HCT116 (cell line): Measurements from ENCODE around the gene MBP. TPM values are rescaled to one million over a fixed set of nuclear protein-coding genes. Genes with fewer than 3 reads are reported as not detected.

Source experiments
- ATAC-seq: fragments of 200-7000 bp; cut with Tn5 transposase; 2 replicates; pipeline ENCODE4 v1.9.1; 2020; ENCODE audit warnings: mild to moderate bottlenecking, moderate library complexity
- BruUV-seq: library from RNA; stranded (reverse); fragments of 400-500 nt; replicated peaks from 2 replicates; lab custom pipeline; 2021; lab: Mats Ljungman, UMichigan
- CTCF ChIA-PET: fragments of 300-600 bp; sonication (Branson Sonifier 250); formaldehyde crosslinking; loops from one replicate; lab custom pipeline; 2021; ENCODE audit warnings: antibody characterized with exemption; lab: Charles Lee
- POLR2A ChIA-PET: fragments of 300-600, 350-600 bp; sonication (Branson Sonifier 250); formaldehyde crosslinking; loops from one replicate; lab custom pipeline; 2021; ENCODE audit warnings: antibody characterized with exemption; lab: Charles Lee
- RAD21 ChIA-PET, 2 experiments: fragments of 300-600 bp; sonication (Branson Sonifier 250); formaldehyde crosslinking; loops; one replicate each; lab custom pipeline; 2023; ENCODE audit warnings: low total read pairs in 2 of 2; ENCODE audit not compliant: uncharacterized antibody in 2 of 2, unreplicated experiment in 2 of 2, low non-redundant PET in 1 of 2; lab: Charles Lee
- DNase-seq: peaks from one replicate; pipeline ENCODE4 v3.0.0-alpha.2; 2010; ENCODE audit warnings: low read depth, low spot score
- H2AFZ ChIP-seq: fragments of 200-600 bp; shearing (Covaris generic), sonication (generic); 2 replicates; pipeline ENCODE4 v1.6.1; 2017; ENCODE audit warnings: low read depth, mixed run types, mixed read lengths, antibody characterized with exemption, low read length; ENCODE audit not compliant: poor library complexity, severe bottlenecking
- H3K27ac ChIP-seq: 2 replicates; pipeline ENCODE4 v1.5.1; 2012; ENCODE audit warnings: low read depth, low read length
- H3K27me3 ChIP-seq: fragments of 200-600 bp; sonication (generic); 2 replicates; pipeline ENCODE4 v1.6.1; 2016; ENCODE audit warnings: mixed run types, low read length, mixed read lengths; ENCODE audit not compliant: insufficient read depth
- H3K36me3 ChIP-seq, 2 experiments: fragments of 200-500 bp in 1 of 2; fragments of 200-600 bp in 1 of 2; sonication (Bioruptor generic) in 1 of 2; sonication (generic) in 1 of 2; 2 replicates each; pipeline versions ENCODE4 v1.5.1 to v1.6.1; 2014 to 2016; ENCODE audit warnings: low read length in 2 of 2, inconsistent platforms in 1 of 2, mixed read lengths in 1 of 2, mixed run types in 1 of 2; ENCODE audit not compliant: insufficient read depth in 2 of 2, control insufficient read depth in 1 of 2
- H3K4me1 ChIP-seq, 2 experiments: fragments of 200-600 bp in 1 of 2; sonication (generic) in 1 of 2; 2 replicates each; pipeline versions ENCODE4 v1.5.1 to v1.6.1; 2012 to 2017; ENCODE audit warnings: low read length in 2 of 2, inconsistent platforms in 1 of 2, mild to moderate bottlenecking in 1 of 2, mixed read lengths in 1 of 2, mixed run types in 1 of 2, moderate library complexity in 1 of 2; ENCODE audit not compliant: insufficient read depth in 2 of 2, control insufficient read depth in 1 of 2
- H3K4me2 ChIP-seq: fragments of 200-600 bp; sonication (generic); 2 replicates; pipeline ENCODE4 v1.6.1; 2017; ENCODE audit warnings: mixed run types, low read length, mixed read lengths
- H3K4me3 ChIP-seq, 2 experiments: fragments of 200-600 bp in 1 of 2; sonication (generic) in 1 of 2; replicated peaks in 1 of 2; 2 replicates each; pipeline ENCODE4 v1.5.1; 2011 to 2016; ENCODE audit warnings: low read length in 2 of 2, control low read depth in 1 of 2, low read depth in 1 of 2, mild to moderate bottlenecking in 1 of 2, mixed read lengths in 1 of 2, mixed run types in 1 of 2
- H3K79me2 ChIP-seq: fragments of 200-600 bp; sonication (generic); 2 replicates; pipeline ENCODE4 v1.6.1; 2017; ENCODE audit warnings: mild to moderate bottlenecking, mixed run types, low read length, moderate library complexity, mixed read lengths; ENCODE audit not compliant: insufficient read depth
- H3K9ac ChIP-seq: fragments of 200-600 bp; sonication (generic); 2 replicates; pipeline ENCODE4 v1.6.1; 2016; ENCODE audit warnings: low read length, mixed read lengths
- H3K9me2 ChIP-seq: fragments of 200-600 bp; sonication (generic), shearing (Covaris generic); 2 replicates; pipeline ENCODE4 v1.6.1; 2017; ENCODE audit warnings: mixed run types, mild to moderate bottlenecking, moderate library complexity; ENCODE audit not compliant: insufficient read depth
- H3K9me3 ChIP-seq, 2 experiments: fragments of 200-500 bp in 1 of 2; fragments of 200-600 bp in 1 of 2; sonication (Bioruptor generic) in 1 of 2; sonication (generic) in 1 of 2; 2 replicates each; pipeline ENCODE4 v1.6.1; 2014 to 2017; ENCODE audit warnings: low read length in 2 of 2, mixed read lengths in 2 of 2, inconsistent platforms in 1 of 2, low read depth in 1 of 2, mild to moderate bottlenecking in 1 of 2, mixed run types in 1 of 2, moderate library complexity in 1 of 2; ENCODE audit not compliant: control insufficient read depth in 1 of 2, insufficient read depth in 1 of 2
- H4K20me1 ChIP-seq: fragments of 200-600 bp; sonication (generic), shearing (Covaris generic); 2 replicates; pipeline ENCODE4 v1.6.1; 2017; ENCODE audit warnings: mixed run types, mild to moderate bottlenecking, moderate library complexity; ENCODE audit not compliant: insufficient read depth
- ELF1 ChIP-seq: IDR thresholded peaks from 2 replicates; pipeline ENCODE4 v1.6.1; 2012; ENCODE audit warnings: low read depth, borderline replicate concordance
- MAX ChIP-seq: IDR thresholded peaks from 2 replicates; pipeline ENCODE4 v1.6.1; 2012
- POLR2A ChIP-seq: IDR thresholded peaks from 2 replicates; pipeline ENCODE4 v1.7.0; 2011; ENCODE audit warnings: borderline replicate concordance; ENCODE audit not compliant: insufficient read depth, insufficient read length; ENCODE audit errors: extremely low read depth
- RAD21 ChIP-seq: IDR thresholded peaks from 2 replicates; pipeline ENCODE4 v1.6.1; 2012; ENCODE audit warnings: low read depth, mild to moderate bottlenecking
- SRF ChIP-seq: IDR thresholded peaks from 2 replicates; pipeline ENCODE4 v1.6.1; 2012; ENCODE audit warnings: low read depth
- intact Hi-C: fragments of 100-400 bp; cut with micrococcal nuclease; formaldehyde crosslinking; loops from 2 replicates; pipeline ENCODE4 v1.10.0; 2022
- total RNA-seq: library from RNA; stranded (reverse); gene quantifications from one replicate; pipeline ENCODE4 v1.2.1, GENCODE V29; 2021; ENCODE audit not compliant: unreplicated experiment
- TF ChIP-seq, protein P1 (sequence below), 3 experiments: fragments of 200-600 bp in 1 of 3; sonication (generic) in 1 of 3; IDR thresholded peaks in 2 of 3; conservative IDR thresholded peaks in 1 of 3; 2 replicates each; pipeline ENCODE4 v1.5.1; 2012 to 2017; ENCODE audit warnings: low read depth in 2 of 3, low read length in 2 of 3, antibody characterized with exemption in 1 of 3, borderline replicate concordance in 1 of 3, control low read depth in 1 of 3, mild to moderate bottlenecking in 1 of 3, mixed read lengths in 1 of 3, mixed run types in 1 of 3, moderate library complexity in 1 of 3; ENCODE audit not compliant: insufficient read depth in 1 of 3

The MBP gene
- total RNA-seq, 1 experiment from 2014 or later, result 34.9 TPM

DNA sequence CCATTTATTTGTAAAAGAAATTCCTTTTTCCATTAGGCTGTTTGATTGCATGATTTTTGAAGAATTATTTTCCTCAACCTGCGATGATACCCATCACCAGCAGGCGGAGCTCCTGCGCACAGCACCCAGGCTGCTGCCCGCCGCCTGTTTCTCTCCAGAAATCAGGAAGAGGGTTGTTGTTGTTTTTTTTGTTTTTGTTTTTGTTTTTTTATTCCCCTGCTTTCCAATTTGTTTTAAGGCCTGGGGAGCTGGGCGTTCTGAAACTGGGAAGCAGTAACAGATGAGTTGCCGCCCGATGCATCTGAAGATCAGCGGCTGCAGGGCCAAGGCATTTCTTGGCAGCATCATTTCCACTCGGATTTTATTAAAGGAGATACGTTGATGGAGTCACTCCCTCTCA lies 132.1 kb downstream of the MBP start:
- Histone ChIP-seq H3K36me3 (no peaks in the 10 kb centered on the region), H3K9me3 (no peaks in the 10 kb centered on the region), H3K9ac (no peak overlapping the region), H3K4me3 (no peak overlapping the region), H3K9me2 (no peaks in the 10 kb centered on the region), H3K79me2 (no peaks in the 10 kb centered on the region), H3K27ac (no peak overlapping the region), H4K20me1 (no peaks in the 10 kb centered on the region), H3K4me2 (no peak overlapping the region), H2AFZ (no peak overlapping the region), H3K27me3 (0 out of 2 replicates have a peak, but pooled peaks cover 3% of the 10 kb centered on the region), H3K4me1 (no peaks in the 10 kb centered on the region)
- ChIA-PET RAD21 (interaction anchor here in 1 of 2 experiments (0.9 kb wide), 1 partner anchor 211 kb away, joined by 3 read pairs; no protein-coding TSS in a partner anchor), POLR2A (interaction anchor here (0.6 kb wide), 1 partner anchor 138 kb away, joined by 5 read pairs; no protein-coding TSS in a partner anchor), CTCF (interaction anchor here (1.0 to 3.2 kb wide), 8 partner anchors 9 to 211 kb away, joined by 3 to 25 read pairs (median 4); no protein-coding TSS in a partner anchor)
- peak; percentile 55 for ATAC-seq
- no peak for DNase-seq
- TF ChIP-seq, protein P1, sequence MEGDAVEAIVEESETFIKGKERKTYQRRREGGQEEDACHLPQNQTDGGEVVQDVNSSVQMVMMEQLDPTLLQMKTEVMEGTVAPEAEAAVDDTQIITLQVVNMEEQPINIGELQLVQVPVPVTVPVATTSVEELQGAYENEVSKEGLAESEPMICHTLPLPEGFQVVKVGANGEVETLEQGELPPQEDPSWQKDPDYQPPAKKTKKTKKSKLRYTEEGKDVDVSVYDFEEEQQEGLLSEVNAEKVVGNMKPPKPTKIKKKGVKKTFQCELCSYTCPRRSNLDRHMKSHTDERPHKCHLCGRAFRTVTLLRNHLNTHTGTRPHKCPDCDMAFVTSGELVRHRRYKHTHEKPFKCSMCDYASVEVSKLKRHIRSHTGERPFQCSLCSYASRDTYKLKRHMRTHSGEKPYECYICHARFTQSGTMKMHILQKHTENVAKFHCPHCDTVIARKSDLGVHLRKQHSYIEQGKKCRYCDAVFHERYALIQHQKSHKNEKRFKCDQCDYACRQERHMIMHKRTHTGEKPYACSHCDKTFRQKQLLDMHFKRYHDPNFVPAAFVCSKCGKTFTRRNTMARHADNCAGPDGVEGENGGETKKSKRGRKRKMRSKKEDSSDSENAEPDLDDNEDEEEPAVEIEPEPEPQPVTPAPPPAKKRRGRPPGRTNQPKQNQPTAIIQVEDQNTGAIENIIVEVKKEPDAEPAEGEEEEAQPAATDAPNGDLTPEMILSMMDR (IDR thresholded peaks at IDR 0.05 in 2 of 3, conservative IDR thresholded peaks at IDR 0.05 in 1 of 3; ENCODE audit: borderline replicate concordance in 1 of 3, insufficient read depth in 1 of 3, low read depth in 2 of 3, low read length in 2 of 3), result peak; percentile 88 to 98 (median 97)
- TF ChIP-seq RAD21, result peak; percentile 88
- no peak for TF ChIP-seq ELF1
- no TSS peak for BruUV-seq
- intact Hi-C loops, result loop anchor here (1.0 to 10.0 kb wide), 5 partner anchors 54 to 1984 kb away; partner anchors contain the start of gene MBP

GRCh38 chr18:76999077-76999476 lies 133.5 kb downstream of the MBP start:
- Histone ChIP-seq H3K4me1 (no peaks in the 10 kb centered on the region), H3K79me2 (no peaks in the 10 kb centered on the region), H3K27ac (no peak overlapping the region), H3K9me2 (no peaks in the 10 kb centered on the region), H3K4me2 (no peak overlapping the region), H3K27me3 (0 out of 2 replicates have a peak, but pooled peaks cover 9% of the 10 kb centered on the region), H3K9me3 (no peaks in the 10 kb centered on the region), H3K9ac (no peak overlapping the region), H3K4me3 (no peak overlapping the region), H2AFZ (no peak overlapping the region), H4K20me1 (no peaks in the 10 kb centered on the region), H3K36me3 (no peaks in the 10 kb centered on the region)
- TF ChIP-seq SRF (no peak), POLR2A (no peak), MAX (no peak)
- ChIA-PET POLR2A (no interaction called here), CTCF (interaction anchor here (3.2 kb wide), 1 partner anchor 213 kb away, joined by 25 read pairs; no protein-coding TSS in a partner anchor), RAD21 (no interaction called here)
- no TSS peak for BruUV-seq
- intact Hi-C loops, result no loop called here
- no peak for DNase-seq
- no peak for ATAC-seq
